H1 (cell line): ENCODE data around the gene ARID5B. TPM values are rescaled to one million over a fixed set of nuclear protein-coding genes. Genes with fewer than 3 reads are reported as not detected.

ENCODE experiments used
- CTCF ChIA-PET: fragments of 300-600 bp; sonication (Branson Sonifier 250); formaldehyde crosslinking; loops from one replicate; lab custom pipeline; 2021; ENCODE audit not compliant: partially characterized antibody; lab: Charles Lee
- POLR2A ChIA-PET: fragments of 300-600 bp; sonication (Branson Sonifier 250); formaldehyde crosslinking; loops from one replicate; lab custom pipeline; 2021; ENCODE audit warnings: inconsistent platforms; ENCODE audit not compliant: partially characterized antibody; lab: Charles Lee
- DNase-seq, 2 experiments: peaks; one replicate each; pipeline versions ENCODE4 v3.0.0 to v3.0.0-alpha.2; 2010 to 2022; ENCODE audit warnings: low spot score in 2 of 2, low read depth in 1 of 2, mixed read lengths in 1 of 2
- FAIRE-seq: peaks from 2 replicates; lab custom pipeline; 2011; peaks lifted over from hg19 to GRCh38; lab: Jason Lieb, UNC
- H2AFZ ChIP-seq: 2 replicates; pipeline ENCODE4 v1.8.1; 2012; ENCODE audit warnings: low read length, inconsistent platforms
- H2AK5ac ChIP-seq: 2 replicates; pipeline ENCODE4 v1.6.1; 2013; ENCODE audit warnings: low read depth, low read length
- H2BK120ac ChIP-seq: replicated peaks from 2 replicates; pipeline ENCODE3; 2013; ENCODE audit warnings: low read depth, low read length, inconsistent platforms
- H2BK12ac ChIP-seq: 2 replicates; pipeline ENCODE4 v1.6.1; 2013; ENCODE audit warnings: low read depth, low read length
- H2BK15ac ChIP-seq: 2 replicates; pipeline ENCODE4 v1.6.1; 2013; ENCODE audit warnings: low read length
- H2BK20ac ChIP-seq: 2 replicates; pipeline ENCODE4 v1.6.1; 2013; ENCODE audit warnings: low read length
- H2BK5ac ChIP-seq: 2 replicates; pipeline ENCODE4 v1.6.1; 2013; ENCODE audit warnings: low read depth, low read length
- H3K14ac ChIP-seq: 2 replicates; pipeline ENCODE4 v1.6.1; 2013; ENCODE audit warnings: inconsistent platforms; ENCODE audit not compliant: insufficient read length
- H3K18ac ChIP-seq: 2 replicates; pipeline ENCODE4 v1.6.1; 2013; ENCODE audit warnings: low read length; ENCODE audit errors: extremely low read depth
- H3K23ac ChIP-seq: 2 replicates; pipeline ENCODE4 v1.6.1; 2013; ENCODE audit warnings: inconsistent platforms; ENCODE audit not compliant: insufficient read length
- H3K23me2 ChIP-seq: 2 replicates; pipeline ENCODE4 v1.6.1; 2013; ENCODE audit warnings: low read depth, low read length
- H3K27ac ChIP-seq: 2 replicates; pipeline ENCODE4 v1.6.1; 2011; ENCODE audit warnings: low read depth, low read length, inconsistent platforms
- H3K27me3 ChIP-seq, 4 experiments: replicated peaks in 1 of 4; 1 replicate in 1 of 4; 2 replicates in 3 of 4; pipeline versions ENCODE4 v1.6.1 to v1.8.1; 2011 to 2013; ENCODE audit warnings: low read length in 3 of 4, mild to moderate bottlenecking in 3 of 4, inconsistent platforms in 2 of 4, mixed read lengths in 2 of 4, moderate library complexity in 1 of 4; ENCODE audit not compliant: control insufficient read depth in 3 of 4, insufficient read depth in 3 of 4; ENCODE audit errors: extremely low read depth in 1 of 4
- H3K36me3 ChIP-seq, 4 experiments: 2 replicates each; pipeline versions ENCODE4 v1.6.1 to v1.8.1; 2011 to 2013; ENCODE audit warnings: mild to moderate bottlenecking in 4 of 4, low read length in 3 of 4, moderate library complexity in 2 of 4, control low read depth in 1 of 4, inconsistent platforms in 1 of 4; ENCODE audit not compliant: insufficient read depth in 4 of 4, control insufficient read depth in 2 of 4
- H3K4ac ChIP-seq: replicated peaks from 2 replicates; pipeline ENCODE3; 2013; ENCODE audit warnings: low read length, low read depth, mixed read lengths, inconsistent platforms; ENCODE audit not compliant: insufficient read length
- H3K4me1 ChIP-seq, 4 experiments: replicated peaks in 1 of 4; 1 replicate in 1 of 4; 2 replicates in 3 of 4; pipeline versions ENCODE4 v1.6.1 to v1.8.1; 2011 to 2013; ENCODE audit warnings: low read length in 3 of 4, inconsistent platforms in 2 of 4, mixed read lengths in 1 of 4; ENCODE audit not compliant: insufficient read depth in 4 of 4, control insufficient read depth in 3 of 4
- H3K4me2 ChIP-seq, 2 experiments: 2 replicates each; pipeline versions ENCODE4 v1.6.1 to v1.8.1; 2011 to 2013; ENCODE audit warnings: low read depth in 2 of 2, low read length in 2 of 2, control low read depth in 1 of 2, inconsistent platforms in 1 of 2, mild to moderate bottlenecking in 1 of 2; ENCODE audit not compliant: insufficient read depth in 1 of 2
- H3K4me3 ChIP-seq, 4 experiments: fragments of 200-600, 300-600 bp in 1 of 4; sonication (generic), shearing (Covaris generic), sonication (Bioruptor Twin) in 1 of 4; 2 replicates each; pipeline versions ENCODE4 v1.5.1 to v1.8.1; 2011 to 2016; ENCODE audit warnings: low read length in 4 of 4, low read depth in 3 of 4, control low read depth in 2 of 4, inconsistent platforms in 2 of 4, mild to moderate bottlenecking in 2 of 4, mixed read lengths in 1 of 4, moderate library complexity in 1 of 4; ENCODE audit not compliant: insufficient read depth in 2 of 4; ENCODE audit errors: extremely low read depth in 1 of 4
- H3K56ac ChIP-seq: replicated peaks from 2 replicates; pipeline ENCODE3; 2013; ENCODE audit warnings: low read depth, mild to moderate bottlenecking, mixed read lengths, low read length, inconsistent platforms; ENCODE audit not compliant: insufficient read length
- H3K79me1 ChIP-seq: 2 replicates; pipeline ENCODE4 v1.6.1; 2013; ENCODE audit warnings: low read depth, low read length, control low read depth
- H3K79me2 ChIP-seq, 2 experiments: 2 replicates each; pipeline versions ENCODE4 v1.6.1 to v1.8.1; 2012 to 2013; ENCODE audit warnings: low read length in 2 of 2, mild to moderate bottlenecking in 2 of 2, inconsistent platforms in 1 of 2; ENCODE audit not compliant: insufficient read depth in 2 of 2, control insufficient read depth in 1 of 2
- H3K9ac ChIP-seq, 4 experiments: replicated peaks in 1 of 4; 1 replicate in 1 of 4; 2 replicates in 3 of 4; pipeline versions ENCODE4 v1.6.1 to v1.8.1; 2011 to 2013; ENCODE audit warnings: low read depth in 3 of 4, low read length in 3 of 4, control low read depth in 2 of 4, mild to moderate bottlenecking in 2 of 4, moderate library complexity in 2 of 4, inconsistent platforms in 1 of 4; ENCODE audit errors: extremely low read depth in 1 of 4
- H3K9me3 ChIP-seq, 2 experiments: 2 replicates each; pipeline versions ENCODE4 v1.6.1 to v1.8.1; 2012 to 2013; ENCODE audit warnings: mild to moderate bottlenecking in 2 of 2, moderate library complexity in 2 of 2, control low read depth in 1 of 2, inconsistent platforms in 1 of 2, low read depth in 1 of 2, low read length in 1 of 2, mixed read lengths in 1 of 2; ENCODE audit not compliant: insufficient read depth in 2 of 2
- H4K20me1 ChIP-seq, 2 experiments: replicated peaks in 1 of 2; 2 replicates each; pipeline versions ENCODE3 to v1.8.1; 2011 to 2013; ENCODE audit warnings: inconsistent platforms in 2 of 2, low read length in 2 of 2, mild to moderate bottlenecking in 1 of 2; ENCODE audit not compliant: insufficient read depth in 2 of 2, control insufficient read depth in 1 of 2
- H4K5ac ChIP-seq: 2 replicates; pipeline ENCODE4 v1.6.1; 2013; ENCODE audit warnings: low read length, low read depth, mixed read lengths, inconsistent platforms; ENCODE audit not compliant: insufficient read length
- H4K8ac ChIP-seq: 2 replicates; pipeline ENCODE4 v1.8.0; 2013; ENCODE audit warnings: mild to moderate bottlenecking, moderate library complexity, low read length, inconsistent platforms; ENCODE audit not compliant: insufficient read depth; ENCODE audit errors: extremely low read depth
- H4K91ac ChIP-seq: replicated peaks from 2 replicates; pipeline ENCODE3; 2013; ENCODE audit warnings: low read length, mixed read lengths, inconsistent platforms; ENCODE audit not compliant: insufficient read length
- FOSL1 ChIP-seq: IDR thresholded peaks from 2 replicates; pipeline ENCODE4 v1.6.1; 2011; ENCODE audit warnings: mild to moderate bottlenecking, low read depth, low read length, moderate library complexity; ENCODE audit not compliant: insufficient read depth
- KDM1A ChIP-seq: fragments of 200-600, 300-600 bp; sonication (generic); IDR thresholded peaks from 2 replicates; pipeline ENCODE4 v1.7.1; 2016; ENCODE audit warnings: mild to moderate bottlenecking, low read length, borderline replicate concordance
- KDM5A ChIP-seq: fragments of 200-600 bp; IDR thresholded peaks from 2 replicates; pipeline ENCODE4 v1.7.1; 2012; ENCODE audit warnings: mild to moderate bottlenecking, low read length, inconsistent platforms, mixed read lengths
- WGBS, 2 experiments: shearing (Covaris generic) in 1 of 2; methylation state at CpG; one replicate each; pipeline versions ENCODE4 v1.1.6 to v1.1.7; 2013 to 2015; ENCODE audit warnings: low lambda C conversion rate in 2 of 2, mixed read lengths in 2 of 2, inconsistent platforms in 1 of 2, low coverage in 1 of 2, missing lambda C conversion rate in 1 of 2; ENCODE audit not compliant: insufficient replicate concordance in 2 of 2, insufficient coverage in 1 of 2, insufficient read length in 1 of 2; ENCODE audit errors: extremely low coverage in 1 of 2, missing lambda C conversion rate in 1 of 2; 5-methylcytosine and 5-hydroxymethylcytosine counted together
- polyA plus RNA-seq, 7 experiments: library from polyadenylated mRNA; depleted of rRNA in 3 of 7; stranded (reverse) in 5 of 7; unstranded in 2 of 7; fragments of >200 nt in 5 of 7; fragments of 200-250 nt in 2 of 7; gene quantifications; 1 replicate in 5 of 7; 2 replicates in 1 of 7; 4 replicates in 1 of 7; pipeline versions ENCODE4 v1.2.1 to v1.2.3, GENCODE V29; 2011 to 2013; ENCODE audit warnings: missing spikeins in 2 of 7, mixed read lengths in 2 of 7
- total RNA-seq: library from RNA; stranded (reverse); fragmentation: NEBNext Ultra II Directional; extraction: Animal tissue kit (Norgen Biotek cat#: 25700); gene quantifications from 2 replicates; pipeline ENCODE4 v1.2.1, GENCODE V29; 2021

ARID5B gene
- total and polyA plus RNA-seq, 2 of the 8 experiments (the other 6 are each of a cell fraction or from before 2014, with no cell fraction given): 0.21 to 1.1 TPM

- no peak overlapping the region for H2BK12ac ChIP-seq
- H2BK15ac ChIP-seq: no peak overlapping the region
- H3K4me2 ChIP-seq: no peak overlapping the region
- TF ChIP-seq FOSL1 (no peak), KDM1A (no peak), KDM5A (no peak)
- H2BK5ac ChIP-seq: no peak overlapping the region
- no peak overlapping the region for H3K18ac ChIP-seq
- H2BK120ac ChIP-seq: no peak overlapping the region
- H3K27me3 ChIP-seq: peaks cover 2 to 10% (median 5%) of the 10 kb centered on the region in 4 experiments; a peak in 5 of 7 replicates
- no peak overlapping the region for H4K91ac ChIP-seq
- H3K14ac ChIP-seq: no peak overlapping the region
- no peak overlapping the region for H2AFZ ChIP-seq
- ChIA-PET CTCF (no interaction called here), POLR2A (no interaction called here)
- no peak overlapping the region for H3K23ac ChIP-seq
- no peaks in the 10 kb centered on the region for H3K36me3 ChIP-seq
- no peak overlapping the region for H2AK5ac ChIP-seq
- H3K4me3 ChIP-seq: no peak overlapping the region
- 89% methylated on average over 2 of the region's 2 CpGs; no CpG with 5 or more reads in 1 of the 2 experiments for WGBS, 2 experiments
- no peak overlapping the region for H3K9ac ChIP-seq
- H3K23me2 ChIP-seq: no peaks in the 10 kb centered on the region
- H3K4ac ChIP-seq: no peak overlapping the region
- FAIRE-seq (no peak), DNase-seq (no peak)
- no peak overlapping the region for H4K8ac ChIP-seq
- no peaks in the 10 kb centered on the region for H3K79me1 ChIP-seq
- H4K20me1 ChIP-seq: no peaks in the 10 kb centered on the region
- no peaks in the 10 kb centered on the region for H3K9me3 ChIP-seq
- H3K27ac ChIP-seq: no peak overlapping the region
- no peak overlapping the region for H2BK20ac ChIP-seq
- H3K56ac ChIP-seq: no peak overlapping the region
- no peaks in the 10 kb centered on the region for H3K79me2 ChIP-seq
- H3K4me1 ChIP-seq: no peaks in the 10 kb centered on the region
- H4K5ac ChIP-seq: no peak overlapping the region
Observed at GRCh38 chr10:61852261-61852660, 49.2 kb upstream of the ARID5B start.
